Hepatocyte (in vitro differentiated cells): ENCODE measurements around the gene MAST4. TPM values are rescaled to one million over a fixed set of nuclear protein-coding genes. Genes with fewer than 3 reads are reported as not detected.

Source experiments
- DNase-seq: peaks from one replicate; pipeline ENCODE4 v3.0.0-alpha.2; 2016; ENCODE audit warnings: low spot score
- H2AFZ ChIP-seq: fragments of 200-600 bp; sonication (generic); 2 replicates; pipeline ENCODE4 v1.6.0; 2016; ENCODE audit warnings: antibody characterized with exemption, mild to moderate bottlenecking
- H3K27ac ChIP-seq: fragments of 200-600 bp; sonication (generic); 2 replicates; pipeline ENCODE4 v1.5.1; 2016; ENCODE audit warnings: mild to moderate bottlenecking
- H3K27me3 ChIP-seq: fragments of 200-600 bp; sonication (generic); 2 replicates; pipeline ENCODE4 v1.6.1; 2016
- H3K36me3 ChIP-seq: fragments of 200-600 bp; sonication (generic); replicated peaks from 2 replicates; pipeline ENCODE4 v1.5.1; 2016; ENCODE audit warnings: low read depth; ENCODE audit not compliant: insufficient read depth
- H3K4me1 ChIP-seq: fragments of 200-600 bp; sonication (generic); 2 replicates; pipeline ENCODE4 v1.5.1; 2016; ENCODE audit warnings: mild to moderate bottlenecking, moderate library complexity; ENCODE audit not compliant: insufficient read depth
- H3K4me2 ChIP-seq: fragments of 200-600 bp; sonication (generic); 2 replicates; pipeline ENCODE4 v1.6.0; 2016
- H3K4me3 ChIP-seq: fragments of 200-600 bp; sonication (generic); 2 replicates; pipeline ENCODE4 v1.5.1; 2016; ENCODE audit warnings: mild to moderate bottlenecking
- H3K79me2 ChIP-seq: fragments of 200-600 bp; sonication (generic); 2 replicates; pipeline ENCODE4 v1.6.0; 2017; ENCODE audit warnings: mild to moderate bottlenecking
- H3K9me2 ChIP-seq: fragments of 200-600 bp; sonication (generic); replicated peaks from 2 replicates; pipeline ENCODE4 v1.6.0; 2017; ENCODE audit warnings: mild to moderate bottlenecking; ENCODE audit not compliant: insufficient read depth
- H3K9me3 ChIP-seq: fragments of 200-600 bp; sonication (generic); 2 replicates; pipeline ENCODE4 v1.5.1; 2016; ENCODE audit warnings: low read depth, mild to moderate bottlenecking
- H4K20me1 ChIP-seq: fragments of 200-600 bp; sonication (generic); 2 replicates; pipeline ENCODE4 v1.6.0; 2016; ENCODE audit warnings: mild to moderate bottlenecking; ENCODE audit not compliant: insufficient read depth, poor library complexity, severe bottlenecking
- CTCF ChIP-seq: fragments of 200-600 bp; sonication (generic); IDR thresholded peaks from 2 replicates; pipeline ENCODE4 v1.5.1; 2016; ENCODE audit warnings: antibody characterized with exemption, mild to moderate bottlenecking; ENCODE audit not compliant: poor library complexity
- EZH2 ChIP-seq: fragments of 200-600 bp; sonication (generic); IDR thresholded peaks from 2 replicates; pipeline ENCODE4 v1.6.1; 2016; ENCODE audit warnings: antibody characterized with exemption, mild to moderate bottlenecking, borderline replicate concordance
- EZH2phosphoT487 ChIP-seq: fragments of 200-600 bp; sonication (generic); IDR thresholded peaks from one replicate; pipeline ENCODE4 v1.6.1; 2018; ENCODE audit warnings: antibody characterized with exemption, mild to moderate bottlenecking, low read depth, moderate library complexity; ENCODE audit not compliant: unreplicated experiment, severe bottlenecking
- WGBS: methylation state at CpG from one replicate; pipeline ENCODE4 v1.1.6; 2016; ENCODE audit warnings: low lambda C conversion rate; ENCODE audit errors: missing lambda C conversion rate; 5-methylcytosine and 5-hydroxymethylcytosine counted together
- polyA plus RNA-seq: library from polyadenylated mRNA; unstranded; fragments of >200 nt; fragmentation: Nextera tagmentation; extraction: Ambion mirVana; gene quantifications from 2 replicates; pipeline ENCODE4 v1.2.1, GENCODE V29; 2016
- total RNA-seq: library from RNA; depleted of rRNA; stranded (reverse); fragments of >200 nt; gene quantifications from 2 replicates; pipeline ENCODE4 v1.2.3, GENCODE V29; 2014

MAST4 gene
- total and polyA plus RNA-seq, 2 experiments from 2014 or later = 11.7 to 13.2 TPM

- H4K20me1 ChIP-seq = no peaks in the 10 kb centered on the region
- no peaks in the 10 kb centered on the region for H3K27me3 ChIP-seq
- no peak for TF ChIP-seq EZH2phosphoT487
- TF ChIP-seq CTCF = no peak
- TF ChIP-seq EZH2 = no peak
- no peak overlapping the region for H3K4me3 ChIP-seq
- no peak overlapping the region for H3K4me2 ChIP-seq
- H3K9me3 ChIP-seq = no peaks in the 10 kb centered on the region
- no peak overlapping the region for H2AFZ ChIP-seq
- H3K36me3 ChIP-seq = no peaks in the 10 kb centered on the region
- H3K79me2 ChIP-seq = no peaks in the 10 kb centered on the region
- H3K4me1 ChIP-seq = peaks cover 8% of the 10 kb centered on the region
- DNase-seq = no peak
- H3K9me2 ChIP-seq = no peaks in the 10 kb centered on the region
- H3K27ac ChIP-seq = no peak overlapping the region
These were observed 279.1 kb downstream of the MAST4 start for GRCh38 chr5:66875315-66875714.

DNA sequence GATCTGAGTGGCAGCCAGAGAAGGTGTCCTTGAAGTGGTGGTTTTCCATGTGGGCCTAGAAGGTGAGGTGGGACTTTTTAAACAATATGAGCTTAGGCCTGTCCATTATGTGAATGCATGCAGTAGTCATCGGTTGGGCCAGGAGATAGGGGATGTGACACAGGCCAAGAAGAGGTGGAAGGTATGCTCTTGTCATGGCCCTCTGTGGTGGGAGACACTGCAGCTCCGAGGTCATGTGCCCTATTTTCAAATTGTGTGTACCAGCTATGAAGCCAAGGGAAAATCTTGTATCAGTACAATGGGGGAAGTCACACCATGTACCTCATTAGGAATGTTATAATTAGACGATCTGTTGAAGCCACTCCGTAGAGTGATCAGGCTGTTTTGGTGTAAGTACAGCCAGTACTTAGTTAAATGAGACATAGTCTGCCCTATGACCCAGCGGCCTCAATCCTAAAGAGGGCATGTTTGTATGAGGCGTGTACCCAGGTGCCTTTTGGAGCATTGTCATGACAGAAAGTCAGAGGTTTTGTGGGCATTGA lies 280.1 kb downstream of the MAST4 start:
- no peaks in the 10 kb centered on the region for H3K36me3 ChIP-seq
- H3K4me3 ChIP-seq = no peak overlapping the region
- H3K79me2 ChIP-seq = no peaks in the 10 kb centered on the region
- H3K27ac ChIP-seq = no peak overlapping the region
- H3K4me1 ChIP-seq = peaks cover 13% of the 10 kb centered on the region
- no peak for DNase-seq
- H2AFZ ChIP-seq = no peak overlapping the region
- no peaks in the 10 kb centered on the region for H4K20me1 ChIP-seq
- no peaks in the 10 kb centered on the region for H3K9me3 ChIP-seq
- TF ChIP-seq EZH2phosphoT487 (no peak), EZH2 (no peak), CTCF (no peak)
- no peaks in the 10 kb centered on the region for H3K9me2 ChIP-seq
- WGBS = 86% methylated on average over 6 of the region's 6 CpGs
- H3K4me2 ChIP-seq = no peak overlapping the region
- no peaks in the 10 kb centered on the region for H3K27me3 ChIP-seq

DNA sequence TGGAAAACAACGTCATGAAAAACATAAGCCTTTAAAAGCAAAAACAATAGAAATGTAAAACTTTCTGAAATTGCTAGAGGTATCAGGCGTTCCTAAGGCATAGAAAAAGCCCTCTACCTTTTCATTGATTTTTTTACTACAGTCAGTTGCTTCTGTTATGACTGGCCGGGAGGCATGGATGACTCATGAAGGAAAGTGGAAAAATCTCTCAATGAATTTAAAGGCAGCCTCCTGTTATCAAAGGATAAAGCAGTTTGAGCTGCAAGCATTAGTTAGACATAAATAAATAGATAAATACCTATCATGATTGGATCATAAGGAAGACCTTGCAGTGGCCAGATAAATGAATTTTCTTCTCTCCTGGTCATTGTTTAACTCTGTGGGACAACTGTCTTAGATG lies 281.6 kb downstream of the MAST4 start:
- H3K79me2 ChIP-seq = no peaks in the 10 kb centered on the region
- no peak for DNase-seq
- no peak overlapping the region for H3K4me2 ChIP-seq
- no peaks in the 10 kb centered on the region for H3K9me3 ChIP-seq
- 60% methylated on average over 3 of the region's 3 CpGs for WGBS
- H3K36me3 ChIP-seq = no peaks in the 10 kb centered on the region
- H3K4me1 ChIP-seq = peaks cover 21% of the 10 kb centered on the region
- no peaks in the 10 kb centered on the region for H3K27me3 ChIP-seq
- no peak overlapping the region for H3K4me3 ChIP-seq
- H3K27ac ChIP-seq = no peak overlapping the region
- H3K9me2 ChIP-seq = no peaks in the 10 kb centered on the region
- H2AFZ ChIP-seq = no peak overlapping the region
- no peaks in the 10 kb centered on the region for H4K20me1 ChIP-seq
- TF ChIP-seq EZH2phosphoT487 = no peak
- TF ChIP-seq CTCF = no peak

- Histone ChIP-seq H2AFZ (no peak overlapping the region), H3K4me1 (peaks cover 13% of the 10 kb centered on the region), H3K27ac (no peak overlapping the region), H3K4me2 (no peak overlapping the region), H3K9me3 (no peaks in the 10 kb centered on the region), H3K36me3 (no peaks in the 10 kb centered on the region), H3K27me3 (no peaks in the 10 kb centered on the region), H3K9me2 (no peaks in the 10 kb centered on the region), H3K4me3 (no peak overlapping the region), H3K79me2 (no peaks in the 10 kb centered on the region), H4K20me1 (no peaks in the 10 kb centered on the region)
- 74% methylated on average over 3 of the region's 3 CpGs for WGBS
- TF ChIP-seq CTCF (no peak), EZH2phosphoT487 (no peak), EZH2 (no peak)
- no peak for DNase-seq
These were observed 284.2 kb downstream of the MAST4 start for GRCh38 chr5:66880401-66880800.
